Lung (tissue), 12 donors: Measurements from ENCODE around the gene BDKRB2. TPM values are rescaled to one million over a fixed set of nuclear protein-coding genes. Genes with fewer than 3 reads are reported as not detected.

ENCODE experiments used
- ATAC-seq: fragments of 200-7000 bp; cut with Tn5 transposase; one replicate; pipeline ENCODE4 v1.9.1; 2020; ENCODE audit warnings: moderate number of reproducible peaks; ENCODE audit not compliant: insufficient read depth, low FRiP score
- DNase-seq, 3 donors: peaks; one replicate each; pipeline ENCODE4 v3.0.0-alpha.2; 2013 to 2017
- H3K27ac ChIP-seq, 2 donors: one replicate each; pipeline ENCODE4 v1.5.1; 2013; ENCODE audit warnings: mild to moderate bottlenecking in 2 of 2, moderate library complexity in 2 of 2, control low read depth in 1 of 2, inconsistent platforms in 1 of 2, low read depth in 1 of 2, low read length in 1 of 2
- H3K27me3 ChIP-seq, 3 donors: one replicate each; pipeline ENCODE4 v1.5.1; 2013; ENCODE audit warnings: low read length in 2 of 3; ENCODE audit not compliant: control insufficient read depth in 3 of 3, insufficient read depth in 3 of 3
- H3K36me3 ChIP-seq, 4 donors: one replicate each; pipeline ENCODE4 v1.5.1; 2013; ENCODE audit warnings: low read length in 4 of 4, mild to moderate bottlenecking in 1 of 4, moderate library complexity in 1 of 4; ENCODE audit not compliant: control insufficient read depth in 4 of 4, insufficient read depth in 4 of 4
- H3K4me1 ChIP-seq, 5 donors: one replicate each; pipeline ENCODE4 v1.5.1; 2013; ENCODE audit warnings: low read length in 5 of 5, mild to moderate bottlenecking in 2 of 5, moderate library complexity in 1 of 5; ENCODE audit not compliant: control insufficient read depth in 5 of 5, insufficient read depth in 5 of 5
- H3K4me3 ChIP-seq: one replicate; pipeline ENCODE4 v1.5.1; 2013; ENCODE audit warnings: mild to moderate bottlenecking, control low read depth, moderate library complexity
- H3K9ac ChIP-seq, 2 donors: one replicate each; pipeline ENCODE4 v1.5.1; 2013; ENCODE audit warnings: low read length in 2 of 2, control low read depth in 1 of 2; ENCODE audit not compliant: insufficient read depth in 1 of 2
- H3K9me3 ChIP-seq, 4 donors: one replicate each; pipeline ENCODE4 v1.5.1; 2013; ENCODE audit warnings: low read length in 3 of 4, mild to moderate bottlenecking in 1 of 4, moderate library complexity in 1 of 4; ENCODE audit not compliant: control insufficient read depth in 4 of 4, insufficient read depth in 3 of 4
- WGBS, 2 donors: extraction: QIAGEN DNeasy Blood & Tissue Kit; methylation state at CpG; one replicate each; pipeline ENCODE4 v1.1.7; 2013; 5-methylcytosine and 5-hydroxymethylcytosine counted together
- polyA plus RNA-seq, 2 donors: library from polyadenylated mRNA; stranded (reverse); fragments of 200-250 nt; gene quantifications; one replicate each; pipeline ENCODE4 v1.2.1, GENCODE V29; 2013
- total RNA-seq, 2 donors: library from RNA; depleted of rRNA in 1 of 2; stranded (reverse); fragments of >200 nt in 1 of 2; gene quantifications; one replicate each; pipeline ENCODE4 v1.2.1, GENCODE V29; 2014 to 2021
- TF ChIP-seq, protein P1 (sequence below): IDR thresholded peaks from 2 replicates; pipeline ENCODE4 v1.5.1; 2012; ENCODE audit warnings: mild to moderate bottlenecking; ENCODE audit errors: control extremely low read depth, extremely low read depth
- donor health status: control.
- donor health status: control.
- donor health status: Bipolar disorder and iron deficiency.
- donor health status: healthy.
- donor health status: DM: yes; HTN: yes; CAD: no.

The BDKRB2 gene
- total and polyA plus RNA-seq, 4 donors: 0.77 to 5.8 (median 2.4) TPM

DNA sequence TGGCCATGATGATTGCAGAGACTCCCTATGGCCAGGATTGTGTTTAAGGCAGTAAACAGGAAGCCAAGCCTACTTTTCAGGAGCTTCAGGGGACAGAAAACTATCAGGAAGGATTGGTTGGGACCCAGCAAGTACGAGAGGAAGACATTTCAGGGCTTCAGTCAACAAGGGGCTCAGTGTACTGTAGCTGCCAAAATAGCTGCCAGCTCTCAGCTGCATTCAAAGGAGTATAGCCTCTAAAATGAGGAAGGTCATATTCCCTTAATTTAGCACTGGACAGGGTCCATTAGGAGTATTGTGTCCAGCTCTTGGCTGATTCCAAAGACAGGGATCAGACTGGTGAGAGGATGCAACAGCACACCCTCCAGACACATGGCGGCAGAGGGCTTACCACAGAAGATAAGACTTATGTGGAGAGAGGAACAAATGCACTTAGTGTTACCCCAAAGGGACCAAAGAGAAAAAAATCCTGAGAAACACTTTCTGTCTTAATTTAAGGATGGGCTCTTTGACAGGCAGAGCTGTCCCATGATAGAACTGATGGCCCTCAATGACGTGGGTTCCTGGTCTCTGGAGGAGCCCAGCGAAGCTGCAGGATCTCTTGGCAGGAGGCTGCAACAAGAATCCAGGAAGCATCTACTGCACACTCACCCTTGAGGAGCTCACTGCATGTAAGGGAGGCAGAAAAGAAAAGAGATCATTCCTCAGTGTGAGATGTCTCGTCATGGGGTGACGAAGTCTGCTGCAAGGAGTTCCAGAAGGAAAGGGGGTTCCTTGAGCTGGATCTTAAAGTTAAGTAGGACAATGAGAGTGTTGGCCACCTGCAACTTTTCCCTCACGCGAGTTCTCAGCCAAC is 66.2 kb downstream of the BDKRB2 start:
- no peaks in the 10 kb centered on the region for H3K27me3 ChIP-seq
- DNase-seq: no peak
- TF ChIP-seq, protein P1, sequence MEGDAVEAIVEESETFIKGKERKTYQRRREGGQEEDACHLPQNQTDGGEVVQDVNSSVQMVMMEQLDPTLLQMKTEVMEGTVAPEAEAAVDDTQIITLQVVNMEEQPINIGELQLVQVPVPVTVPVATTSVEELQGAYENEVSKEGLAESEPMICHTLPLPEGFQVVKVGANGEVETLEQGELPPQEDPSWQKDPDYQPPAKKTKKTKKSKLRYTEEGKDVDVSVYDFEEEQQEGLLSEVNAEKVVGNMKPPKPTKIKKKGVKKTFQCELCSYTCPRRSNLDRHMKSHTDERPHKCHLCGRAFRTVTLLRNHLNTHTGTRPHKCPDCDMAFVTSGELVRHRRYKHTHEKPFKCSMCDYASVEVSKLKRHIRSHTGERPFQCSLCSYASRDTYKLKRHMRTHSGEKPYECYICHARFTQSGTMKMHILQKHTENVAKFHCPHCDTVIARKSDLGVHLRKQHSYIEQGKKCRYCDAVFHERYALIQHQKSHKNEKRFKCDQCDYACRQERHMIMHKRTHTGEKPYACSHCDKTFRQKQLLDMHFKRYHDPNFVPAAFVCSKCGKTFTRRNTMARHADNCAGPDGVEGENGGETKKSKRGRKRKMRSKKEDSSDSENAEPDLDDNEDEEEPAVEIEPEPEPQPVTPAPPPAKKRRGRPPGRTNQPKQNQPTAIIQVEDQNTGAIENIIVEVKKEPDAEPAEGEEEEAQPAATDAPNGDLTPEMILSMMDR: no peak
- H3K9ac ChIP-seq: no peak overlapping the region
- peaks cover 0 to 9% (median 0%) of the 10 kb centered on the region in 4 donors for H3K9me3 ChIP-seq
- peaks cover 0 to 23% (median 5%) of the 10 kb centered on the region in 5 donors for H3K4me1 ChIP-seq
- no peaks in the 10 kb centered on the region for H3K36me3 ChIP-seq
- 84 to 91% methylated on average over 8 of the region's 8 CpGs for WGBS, 2 donors
- H3K27ac ChIP-seq: no peak overlapping the region
- ATAC-seq: no peak
- H3K4me3 ChIP-seq: no peak overlapping the region

DNA sequence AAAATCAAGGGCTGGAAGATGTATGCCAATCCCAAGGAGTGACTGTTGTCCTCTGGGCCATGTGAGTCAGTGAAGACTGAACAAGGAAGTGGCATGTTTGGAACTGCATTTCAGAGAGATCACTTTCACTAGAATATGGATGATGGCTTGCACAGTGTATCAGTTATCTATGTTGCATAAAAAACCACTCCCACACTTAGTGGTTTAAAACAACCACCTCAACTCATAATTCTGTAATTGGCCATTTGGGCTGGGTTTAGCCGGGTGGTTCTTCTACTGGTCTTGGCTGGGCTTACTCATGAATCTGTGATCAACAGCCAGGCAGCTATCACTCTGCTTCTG is 66.8 kb downstream of the BDKRB2 start:
- no peak overlapping the region for H3K9ac ChIP-seq
- ATAC-seq (no peak), DNase-seq (no peak)
- no peaks in the 10 kb centered on the region for H3K36me3 ChIP-seq
- 95 to 97% methylated on average over 1 of the region's 1 CpG for WGBS, 2 donors
- H3K9me3 ChIP-seq: peaks cover 0 to 9% (median 0%) of the 10 kb centered on the region in 4 donors
- no peaks in the 10 kb centered on the region for H3K27me3 ChIP-seq
- H3K4me3 ChIP-seq: no peak overlapping the region
- H3K4me1 ChIP-seq: peaks cover 0 to 25% (median 5%) of the 10 kb centered on the region in 5 donors
- H3K27ac ChIP-seq: no peak overlapping the region
- TF ChIP-seq, protein P1: no peak

DNA sequence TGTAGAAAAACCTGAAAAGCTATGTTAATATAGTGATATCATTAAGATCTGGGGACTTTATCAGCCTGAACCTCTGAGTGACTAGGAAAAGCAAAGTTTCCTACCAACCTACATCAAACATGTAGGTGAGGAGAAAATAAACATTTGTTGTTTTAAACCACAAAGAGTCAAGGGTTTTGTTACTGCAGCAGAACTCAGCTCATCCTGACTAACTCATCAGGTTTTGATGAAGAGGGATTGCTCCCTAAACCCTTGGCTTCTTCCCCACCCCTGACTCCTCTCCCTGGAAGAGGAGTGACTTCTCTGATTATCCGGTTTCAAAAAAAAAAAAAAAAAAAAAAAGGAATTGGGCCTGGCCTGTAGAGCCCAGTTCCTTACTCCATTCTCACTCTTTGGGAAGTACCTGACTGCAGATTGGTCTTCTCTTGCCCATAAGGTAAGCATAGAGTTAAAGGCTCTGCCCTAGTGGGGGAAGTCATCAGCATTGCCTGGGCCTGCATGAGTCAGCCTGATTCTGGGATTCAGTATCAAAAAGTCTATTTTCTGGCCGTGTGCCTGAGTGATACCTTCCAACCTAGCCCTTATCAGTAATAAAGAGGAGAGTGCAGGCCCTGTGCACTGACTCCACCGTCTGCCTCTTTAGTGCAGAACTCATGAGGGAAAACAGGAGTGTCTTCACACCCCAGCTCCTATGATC is 68.3 kb downstream of the BDKRB2 start:
- H3K9ac ChIP-seq: no peak overlapping the region
- H3K27me3 ChIP-seq: no peaks in the 10 kb centered on the region
- TF ChIP-seq, protein P1: no peak
- no peak overlapping the region for H3K27ac ChIP-seq
- WGBS, 2 donors: 48 to 51% methylated on average over 3 of the region's 3 CpGs
- H3K4me3 ChIP-seq: no peak overlapping the region
- ATAC-seq: no peak
- peaks cover 0 to 20% (median 3%) of the 10 kb centered on the region in 5 donors for H3K4me1 ChIP-seq
- no peak for DNase-seq
- peaks cover 0 to 13% (median 2%) of the 10 kb centered on the region in 4 donors for H3K9me3 ChIP-seq
- H3K36me3 ChIP-seq: no peaks in the 10 kb centered on the region
